Spleen (tissue), 11 donors: ENCODE data around the gene COL23A1. TPM values are rescaled to one million over a fixed set of nuclear protein-coding genes. Genes with fewer than 3 reads are reported as not detected.

ENCODE experiments used
- DNase-seq: peaks from one replicate; pipeline ENCODE4 v3.0.0-alpha.2; 2020
- H3K27ac ChIP-seq, 8 donors: fragments of 200-600 bp; sonication (generic) in 7 of 8; 1 replicate in 4 of 8; 2 replicates in 4 of 8; pipeline versions ENCODE4 v1.5.0 to v1.8.0; 2016 to 2021; ENCODE audit warnings: inconsistent platforms in 4 of 8, mild to moderate bottlenecking in 4 of 8, moderate library complexity in 1 of 8
- H3K27me3 ChIP-seq, 7 donors: fragments of 200-600 bp; sonication (generic) in 6 of 7; replicated peaks in 1 of 7; 1 replicate in 4 of 7; 2 replicates in 3 of 7; pipeline versions ENCODE4 v1.5.0 to v1.8.0; 2016 to 2021; ENCODE audit warnings: inconsistent platforms in 3 of 7, mild to moderate bottlenecking in 1 of 7
- H3K36me3 ChIP-seq, 6 donors: fragments of 200-600 bp; sonication (generic) in 5 of 6; 1 replicate in 4 of 6; 2 replicates in 2 of 6; pipeline versions ENCODE4 v1.5.0 to v1.8.0; 2016 to 2021; ENCODE audit warnings: inconsistent platforms in 2 of 6
- H3K4me1 ChIP-seq, 6 donors: fragments of 200-600 bp; sonication (generic) in 5 of 6; 1 replicate in 3 of 6; 2 replicates in 3 of 6; pipeline versions ENCODE4 v1.5.0 to v1.8.0; 2016 to 2021; ENCODE audit warnings: inconsistent platforms in 3 of 6
- H3K4me3 ChIP-seq, 8 donors: fragments of 200-600 bp; sonication (generic) in 7 of 8; 1 replicate in 4 of 8; 2 replicates in 4 of 8; pipeline versions ENCODE4 v1.5.0 to v1.8.0; 2016 to 2021; ENCODE audit warnings: inconsistent platforms in 4 of 8, mild to moderate bottlenecking in 4 of 8, moderate library complexity in 2 of 8
- H3K9me3 ChIP-seq, 8 donors: fragments of 200-600 bp; sonication (generic) in 7 of 8; 1 replicate in 4 of 8; 2 replicates in 4 of 8; pipeline versions ENCODE4 v1.5.0 to v1.8.0; 2016 to 2021; ENCODE audit warnings: inconsistent platforms in 4 of 8
- POLR2A ChIP-seq, 3 donors: fragments of 450-650 bp; IDR thresholded peaks; one replicate each; pipeline ENCODE4 v1.5.1; 2017; ENCODE audit warnings: antibody characterized with exemption in 3 of 3, mild to moderate bottlenecking in 1 of 3
- POLR2AphosphoS5 ChIP-seq, 3 donors: sonication (generic); formaldehyde crosslinking; IDR thresholded peaks; one replicate each; pipeline ENCODE4 v1.5.1; 2017; ENCODE audit warnings: antibody characterized with exemption in 3 of 3
- WGBS, 5 donors: extraction: QIAGEN DNeasy Blood & Tissue Kit in 3 of 5; methylation state at CpG; one replicate each; pipeline versions ENCODE4 v1.1.5 to v1.1.7; 2013 to 2018; 5-methylcytosine and 5-hydroxymethylcytosine counted together
- intact Hi-C: fragments of 100-400 bp; cut with DNase I; formaldehyde crosslinking; loops from one replicate; pipeline ENCODE4 v1.15.0; 2023; ENCODE audit warnings: low total_unique reads
- polyA plus RNA-seq, 3 donors: library from polyadenylated mRNA; stranded (reverse); fragments of 200-250 nt; gene quantifications; one replicate each; pipeline ENCODE4 v1.2.1, GENCODE V29; 2013
- total RNA-seq, 7 donors: library from RNA; depleted of rRNA in 3 of 7; stranded (reverse); fragments of >200 nt in 3 of 7; fragmentation: NEBNext Ultra II Directional in 4 of 7; extraction: Animal tissue kit (Norgen Biotek cat#: 25700) in 4 of 7; gene quantifications; one replicate each; pipeline versions ENCODE4 v1.1.0 to v1.2.1, GENCODE V29; 2016 to 2021
- TF ChIP-seq, protein P1 (sequence below), 11 experiments: fragments of 200-600 bp in 7 of 11; fragments of 450-650 bp in 4 of 11; sonication (generic) in 4 of 11; IDR thresholded peaks in 8 of 11; conservative IDR thresholded peaks in 3 of 11; 1 replicate in 7 of 11; 2 replicates in 4 of 11; pipeline versions ENCODE4 v1.4.0 to v1.8.0; 2016 to 2021; ENCODE audit warnings: antibody characterized with exemption in 11 of 11, inconsistent platforms in 4 of 11, mild to moderate bottlenecking in 1 of 11
- donor health status: healthy with polysubstance abuse.
- donor health status: DM: no; HTN: no; CAD: no; lungs with moderate emphysema.
- donor health status: DM: no; HTN: no; CAD: no.
- donor health status: Bipolar disorder and iron deficiency.
- donor health status: healthy.
- donor health status: DM: no; HTN: no; CAD: no.
- donor health status: DM: yes; HTN: yes; CAD: no.

Gene COL23A1
- total and polyA plus RNA-seq, 10 donors, result 0.63 to 3.8 (median 1.9) TPM

DNA sequence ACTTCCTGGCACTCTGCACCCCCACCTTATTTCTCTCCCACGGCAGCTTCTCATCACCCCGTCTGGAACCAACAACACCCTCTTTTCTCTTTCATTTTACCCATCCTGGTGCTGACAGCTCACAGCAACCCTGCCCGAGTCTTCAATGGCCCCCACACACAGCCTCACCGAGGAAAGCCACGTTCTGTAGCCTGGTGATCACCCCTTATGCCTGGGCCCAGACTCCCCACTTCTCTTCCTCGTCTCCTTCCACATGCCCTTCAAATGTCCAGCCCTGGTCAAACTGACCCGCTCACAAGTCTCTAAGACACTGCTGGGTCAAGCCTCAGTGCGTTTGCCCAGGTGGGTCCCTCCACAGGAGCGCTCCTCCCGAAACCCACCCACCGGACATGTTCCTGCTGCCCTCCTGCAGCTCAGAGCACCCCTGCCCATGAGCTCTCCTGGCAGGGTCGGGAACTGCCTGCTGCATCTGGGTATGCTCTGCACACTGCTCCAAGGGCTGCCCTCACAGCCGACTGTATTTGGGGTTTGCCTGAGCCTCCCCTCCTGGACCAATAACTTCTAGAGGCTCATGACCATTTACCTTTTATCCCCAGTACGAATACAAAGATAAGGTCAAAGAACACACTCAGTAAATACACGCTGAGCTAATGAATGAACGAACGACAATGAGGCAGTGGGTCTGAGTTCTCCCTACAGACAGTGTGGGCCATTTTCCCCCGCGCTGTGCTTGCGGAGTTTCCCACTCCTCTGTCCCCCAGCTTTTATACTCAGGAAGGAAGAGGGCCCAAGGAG is 202.9 kb downstream of the COL23A1 start:
- TF ChIP-seq POLR2A (IDR thresholded peaks at IDR 0.05) (no peak), POLR2AphosphoS5 (IDR thresholded peaks at IDR 0.05) (no peak)
- TF ChIP-seq, protein P1, sequence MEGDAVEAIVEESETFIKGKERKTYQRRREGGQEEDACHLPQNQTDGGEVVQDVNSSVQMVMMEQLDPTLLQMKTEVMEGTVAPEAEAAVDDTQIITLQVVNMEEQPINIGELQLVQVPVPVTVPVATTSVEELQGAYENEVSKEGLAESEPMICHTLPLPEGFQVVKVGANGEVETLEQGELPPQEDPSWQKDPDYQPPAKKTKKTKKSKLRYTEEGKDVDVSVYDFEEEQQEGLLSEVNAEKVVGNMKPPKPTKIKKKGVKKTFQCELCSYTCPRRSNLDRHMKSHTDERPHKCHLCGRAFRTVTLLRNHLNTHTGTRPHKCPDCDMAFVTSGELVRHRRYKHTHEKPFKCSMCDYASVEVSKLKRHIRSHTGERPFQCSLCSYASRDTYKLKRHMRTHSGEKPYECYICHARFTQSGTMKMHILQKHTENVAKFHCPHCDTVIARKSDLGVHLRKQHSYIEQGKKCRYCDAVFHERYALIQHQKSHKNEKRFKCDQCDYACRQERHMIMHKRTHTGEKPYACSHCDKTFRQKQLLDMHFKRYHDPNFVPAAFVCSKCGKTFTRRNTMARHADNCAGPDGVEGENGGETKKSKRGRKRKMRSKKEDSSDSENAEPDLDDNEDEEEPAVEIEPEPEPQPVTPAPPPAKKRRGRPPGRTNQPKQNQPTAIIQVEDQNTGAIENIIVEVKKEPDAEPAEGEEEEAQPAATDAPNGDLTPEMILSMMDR (IDR thresholded peaks at IDR 0.05 in 8 of 11, conservative IDR thresholded peaks at IDR 0.05 in 3 of 11), result no peak
- no peak for DNase-seq
- peaks cover 0 to 35% (median 8%) of the 10 kb centered on the region in 7 donors for H3K27me3 ChIP-seq
- H3K9me3 ChIP-seq, result no peaks in the 10 kb centered on the region
- no peak overlapping the region for H3K4me3 ChIP-seq
- peaks cover 0 to 18% (median 3%) of the 10 kb centered on the region in 6 donors for H3K4me1 ChIP-seq
- 80 to 85% (median 82%) methylated on average over 20 of the region's 20 CpGs for WGBS, 5 donors
- H3K27ac ChIP-seq, result no peak overlapping the region
- no peaks in the 10 kb centered on the region for H3K36me3 ChIP-seq
- intact Hi-C loops, result no loop called here

DNA sequence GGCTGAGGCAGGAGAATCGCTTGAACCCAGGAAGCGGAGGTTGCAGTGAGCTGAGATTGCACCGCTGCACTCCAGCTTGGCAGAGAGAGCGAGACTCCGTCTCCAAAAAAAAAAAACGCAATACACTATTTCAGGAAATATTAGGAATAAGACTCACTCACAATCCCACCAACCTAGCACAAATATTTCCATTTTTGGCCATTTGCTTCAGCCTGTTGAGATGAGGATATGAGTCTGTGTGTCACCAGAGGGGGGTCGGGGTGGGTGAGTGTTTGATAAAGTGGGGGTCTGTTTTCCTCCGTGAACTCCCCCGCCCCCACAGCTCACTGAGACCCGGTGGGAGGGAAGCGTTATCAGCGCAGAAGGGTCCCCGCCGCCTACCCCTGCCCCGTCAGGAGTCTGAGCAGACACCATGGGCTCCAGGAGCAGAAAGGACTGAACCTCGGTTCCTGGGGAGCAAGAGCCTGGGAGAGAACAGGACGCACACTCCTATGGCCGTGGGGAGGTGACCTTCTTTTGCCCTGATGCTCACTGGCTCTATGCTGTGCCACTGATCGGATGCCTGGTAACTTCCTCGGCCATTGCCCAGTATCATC is 203.8 kb downstream of the COL23A1 start:
- peaks cover 0 to 17% (median 3%) of the 10 kb centered on the region in 6 donors for H3K4me1 ChIP-seq
- whole genome bisulfite sequencing, 5 donors, result 78 to 85% (median 85%) methylated on average over 19 to 20 of the region's 20 CpGs
- TF ChIP-seq POLR2AphosphoS5 (IDR thresholded peaks at IDR 0.05) (no peak), POLR2A (IDR thresholded peaks at IDR 0.05) (no peak)
- TF ChIP-seq, protein P1 (IDR thresholded peaks at IDR 0.05 in 8 of 11, conservative IDR thresholded peaks at IDR 0.05 in 3 of 11), result no peak

DNA sequence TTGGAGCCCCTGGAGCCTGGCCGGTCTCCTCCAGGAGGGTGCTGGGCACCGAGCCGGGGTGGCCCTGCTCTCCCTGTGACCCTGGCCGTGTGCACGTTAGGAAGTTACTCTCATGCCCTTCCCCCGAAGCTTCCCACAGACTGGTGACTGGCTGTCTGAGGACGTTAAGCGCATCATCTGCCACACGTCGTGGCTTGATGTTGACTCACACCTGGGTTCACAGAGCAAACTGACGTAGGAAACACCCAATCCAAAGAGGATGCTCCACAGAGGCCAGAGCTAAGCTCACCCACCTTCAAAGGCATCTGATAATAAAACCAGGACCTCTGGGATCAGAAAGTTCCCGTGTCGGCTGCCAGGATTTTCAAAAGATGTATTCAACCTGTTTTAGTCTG is 204.7 kb downstream of the COL23A1 start:
- Histone ChIP-seq H3K4me1 (peaks cover 0 to 17% (median 3%) of the 10 kb centered on the region in 6 donors), H3K9me3 (no peaks in the 10 kb centered on the region), H3K4me3 (no peak overlapping the region), H3K27me3 (peaks cover 0 to 35% (median 8%) of the 10 kb centered on the region in 7 donors), H3K36me3 (no peaks in the 10 kb centered on the region), H3K27ac (no peak overlapping the region)
- DNase-seq, result peak; percentile 47
- TF ChIP-seq POLR2AphosphoS5 (IDR thresholded peaks at IDR 0.05) (no peak), POLR2A (IDR thresholded peaks at IDR 0.05) (no peak)
- TF ChIP-seq, protein P1 (IDR thresholded peaks at IDR 0.05 in 8 of 11, conservative IDR thresholded peaks at IDR 0.05 in 3 of 11), result no peak
- intact Hi-C loops, result no loop called here
- WGBS, 5 donors, result 54 to 64% (median 62%) methylated on average over 10 to 13 of the region's 13 CpGs

More for the DNA sequence above, 203.8 kb downstream of the COL23A1 start:
- DNase-seq, result peak; percentile 18
- H3K27ac ChIP-seq, result no peak overlapping the region
- intact Hi-C loops, result no loop called here
- no peaks in the 10 kb centered on the region for H3K9me3 ChIP-seq
- H3K4me3 ChIP-seq, result no peak overlapping the region
- H3K27me3 ChIP-seq, result peaks cover 0 to 35% (median 8%) of the 10 kb centered on the region in 7 donors
- no peaks in the 10 kb centered on the region for H3K36me3 ChIP-seq
